Pancreas (tissue), 10 donors: ENCODE results near the gene ZNF165. TPM values are rescaled to one million over a fixed set of nuclear protein-coding genes. Genes with fewer than 3 reads are reported as not detected.

Experiments
- ATAC-seq, 4 donors: fragments of 200-7000 bp; cut with Tn5 transposase; one replicate each; pipeline versions ENCODE4 v1.8.0 to v1.9.1; 2020; ENCODE audit warnings: mild to moderate bottlenecking in 4 of 4, moderate library complexity in 4 of 4
- DNase-seq, 6 donors: peaks; one replicate each; pipeline ENCODE4 v3.0.0-alpha.2; 2020
- FAIRE-seq: peaks from 2 replicates; lab custom pipeline; 2012; peaks lifted over from hg19 to GRCh38; lab: Jason Lieb, UNC
- H3K27ac ChIP-seq, 4 donors: fragments of 200-600 bp; sonication (generic); 1 replicate in 3 of 4; 2 replicates in 1 of 4; pipeline versions ENCODE4 v1.5.0 to v1.8.0; 2020
- H3K27me3 ChIP-seq, 4 donors: fragments of 200-600 bp; one replicate each; pipeline ENCODE4 v1.8.0; 2021
- H3K36me3 ChIP-seq, 3 donors: fragments of 200-600 bp; sonication (generic) in 1 of 3; one replicate each; pipeline versions ENCODE4 v1.5.0 to v1.8.0; 2020 to 2021
- H3K4me1 ChIP-seq, 3 donors: fragments of 200-600 bp; one replicate each; pipeline ENCODE4 v1.8.0; 2021
- H3K4me3 ChIP-seq, 4 donors: fragments of 200-600 bp; sonication (generic) in 2 of 4; one replicate each; pipeline versions ENCODE4 v1.5.0 to v1.8.0; 2020 to 2021
- H3K9me3 ChIP-seq, 4 donors: fragments of 200-600 bp; one replicate each; pipeline ENCODE4 v1.8.0; 2021
- WGBS, 2 donors: extraction: QIAGEN DNeasy Blood & Tissue Kit; methylation state at CpG; one replicate each; pipeline ENCODE4 v1.1.7; 2013; 5-methylcytosine and 5-hydroxymethylcytosine counted together
- intact Hi-C, 3 donors: fragments of 100-400 bp; cut with DNase I; formaldehyde crosslinking; loops; one replicate each; pipeline versions ENCODE4 v1.11.1 to v1.14.2; 2022
- polyA plus RNA-seq, 2 donors: library from polyadenylated mRNA; stranded (reverse); fragments of 200-250 nt; gene quantifications; one replicate each; pipeline ENCODE4 v1.2.3, GENCODE V29; 2013
- total RNA-seq, 6 donors: library from RNA; stranded (reverse); fragmentation: NEBNext Ultra II Directional in 4 of 6; extraction: Animal tissue kit (Norgen Biotek cat#: 25700) in 4 of 6; gene quantifications; one replicate each; pipeline versions ENCODE4 v1.2.1 to v1.2.4, GENCODE V29; 2021 to 2023
- TF ChIP-seq, protein P1 (sequence below), 4 donors: fragments of 200-600 bp; sonication (generic) in 3 of 4; IDR thresholded peaks; one replicate each; pipeline versions ENCODE4 v1.5.0 to v1.8.0; 2021; ENCODE audit warnings: antibody characterized with exemption in 4 of 4
- donor health status: healthy with polysubstance abuse.
- donor health status: DM: no; HTN: no; CAD: no; lungs with moderate emphysema.
- donor health status: DM: no; HTN: no; CAD: no.
- donor health status: control.
- donor health status: control.
- donor health status: Bipolar disorder and iron deficiency.
- donor health status: DM: yes; HTN: yes; CAD: no.
- donor health status: DM: no; HTN: no; CAD: no.
- donor health status: DM: no; HTN: no; CAD: no.
- donor health status: DM: yes; HTN: yes; CAD: no.

ZNF165 gene
- total and polyA plus RNA-seq, 8 donors = 2.8 to 4.3 (median 3.2) TPM

GRCh38 chr6:28105245-28105639, 24.9 kb downstream of the ZNF165 start:
- DNase-seq = no peak
- FAIRE-seq = no peak
- intact Hi-C loops = no loop called here
- 10 to 11% methylated on average over 5 of the region's 5 CpGs for WGBS, 2 donors
- Histone ChIP-seq H3K9me3 (no peaks in the 10 kb centered on the region), H3K27ac (peak overlapping the region; percentile 51 to 89 (median 81)), H3K27me3 (no peaks in the 10 kb centered on the region), H3K4me3 (peak overlapping the region; percentile 50 to 73 (median 60)), H3K36me3 (no peaks in the 10 kb centered on the region), H3K4me1 (no peaks in the 10 kb centered on the region)
- TF ChIP-seq, protein P1, sequence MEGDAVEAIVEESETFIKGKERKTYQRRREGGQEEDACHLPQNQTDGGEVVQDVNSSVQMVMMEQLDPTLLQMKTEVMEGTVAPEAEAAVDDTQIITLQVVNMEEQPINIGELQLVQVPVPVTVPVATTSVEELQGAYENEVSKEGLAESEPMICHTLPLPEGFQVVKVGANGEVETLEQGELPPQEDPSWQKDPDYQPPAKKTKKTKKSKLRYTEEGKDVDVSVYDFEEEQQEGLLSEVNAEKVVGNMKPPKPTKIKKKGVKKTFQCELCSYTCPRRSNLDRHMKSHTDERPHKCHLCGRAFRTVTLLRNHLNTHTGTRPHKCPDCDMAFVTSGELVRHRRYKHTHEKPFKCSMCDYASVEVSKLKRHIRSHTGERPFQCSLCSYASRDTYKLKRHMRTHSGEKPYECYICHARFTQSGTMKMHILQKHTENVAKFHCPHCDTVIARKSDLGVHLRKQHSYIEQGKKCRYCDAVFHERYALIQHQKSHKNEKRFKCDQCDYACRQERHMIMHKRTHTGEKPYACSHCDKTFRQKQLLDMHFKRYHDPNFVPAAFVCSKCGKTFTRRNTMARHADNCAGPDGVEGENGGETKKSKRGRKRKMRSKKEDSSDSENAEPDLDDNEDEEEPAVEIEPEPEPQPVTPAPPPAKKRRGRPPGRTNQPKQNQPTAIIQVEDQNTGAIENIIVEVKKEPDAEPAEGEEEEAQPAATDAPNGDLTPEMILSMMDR (IDR thresholded peaks at IDR 0.05) = no peak
- ATAC-seq = peak; percentile 21 to 57 (median 35)

GRCh38 chr6:28107506-28107905, 27.1 kb downstream of the ZNF165 start:
- DNase-seq = no peak
- no peak for ATAC-seq
- WGBS, 2 donors = 61 to 78% methylated on average over 3 of the region's 3 CpGs
- intact Hi-C loops = no loop called here
- Histone ChIP-seq H3K4me3 (no peak overlapping the region), H3K36me3 (no peaks in the 10 kb centered on the region), H3K9me3 (no peaks in the 10 kb centered on the region), H3K27ac (no peak overlapping the region), H3K27me3 (peaks cover 0 to 7% (median 0%) of the 10 kb centered on the region in 4 donors), H3K4me1 (no peaks in the 10 kb centered on the region)
- TF ChIP-seq, protein P1 (IDR thresholded peaks at IDR 0.05) = no peak
- FAIRE-seq = no peak

- FAIRE-seq = no peak
- TF ChIP-seq, protein P1 (IDR thresholded peaks at IDR 0.05) = no peak
- Histone ChIP-seq H3K27ac (no peak overlapping the region), H3K36me3 (peaks cover 0 to 4% (median 0%) of the 10 kb centered on the region in 3 donors), H3K27me3 (peaks cover 0 to 7% (median 0%) of the 10 kb centered on the region in 4 donors), H3K9me3 (no peaks in the 10 kb centered on the region), H3K4me1 (no peaks in the 10 kb centered on the region), H3K4me3 (no peak overlapping the region)
- intact Hi-C loops = no loop called here
- no peak for ATAC-seq
- 78 to 93% methylated on average over 3 of the region's 3 CpGs for WGBS, 2 donors
- no peak for DNase-seq
These were observed 31.6 kb downstream of the ZNF165 start for GRCh38 chr6:28111964-28112363.

DNA sequence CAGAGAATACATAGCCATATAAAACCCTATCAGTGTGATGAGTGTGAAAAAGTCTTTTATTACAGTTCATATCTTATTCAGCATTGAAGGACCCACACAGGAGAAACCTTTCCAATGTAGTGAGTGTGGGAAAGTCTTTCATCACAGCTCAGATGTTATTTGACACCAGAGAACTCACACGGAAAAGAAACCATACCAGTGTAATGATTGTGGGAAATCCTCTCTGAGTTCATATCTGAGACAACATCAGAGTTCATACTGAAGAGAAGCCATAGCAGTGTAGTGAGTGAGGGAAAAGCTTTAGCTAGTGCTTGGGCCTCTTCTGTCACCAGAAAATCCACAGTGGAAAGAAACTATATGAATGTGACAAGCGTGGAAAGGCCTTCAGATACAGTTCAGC, 35.4 kb downstream of the ZNF165 start:
- WGBS, 2 donors = 70 to 76% methylated on average over 2 of the region's 2 CpGs
- Histone ChIP-seq H3K9me3 (no peaks in the 10 kb centered on the region), H3K27ac (no peak overlapping the region), H3K4me3 (no peak overlapping the region), H3K36me3 (peaks cover 0 to 4% (median 0%) of the 10 kb centered on the region in 3 donors), H3K4me1 (no peaks in the 10 kb centered on the region), H3K27me3 (peaks cover 0 to 7% (median 0%) of the 10 kb centered on the region in 4 donors)
- TF ChIP-seq, protein P1 (IDR thresholded peaks at IDR 0.05) = no peak
- intact Hi-C loops = no loop called here
- no peak for DNase-seq
- ATAC-seq = no peak
- no peak for FAIRE-seq

DNA sequence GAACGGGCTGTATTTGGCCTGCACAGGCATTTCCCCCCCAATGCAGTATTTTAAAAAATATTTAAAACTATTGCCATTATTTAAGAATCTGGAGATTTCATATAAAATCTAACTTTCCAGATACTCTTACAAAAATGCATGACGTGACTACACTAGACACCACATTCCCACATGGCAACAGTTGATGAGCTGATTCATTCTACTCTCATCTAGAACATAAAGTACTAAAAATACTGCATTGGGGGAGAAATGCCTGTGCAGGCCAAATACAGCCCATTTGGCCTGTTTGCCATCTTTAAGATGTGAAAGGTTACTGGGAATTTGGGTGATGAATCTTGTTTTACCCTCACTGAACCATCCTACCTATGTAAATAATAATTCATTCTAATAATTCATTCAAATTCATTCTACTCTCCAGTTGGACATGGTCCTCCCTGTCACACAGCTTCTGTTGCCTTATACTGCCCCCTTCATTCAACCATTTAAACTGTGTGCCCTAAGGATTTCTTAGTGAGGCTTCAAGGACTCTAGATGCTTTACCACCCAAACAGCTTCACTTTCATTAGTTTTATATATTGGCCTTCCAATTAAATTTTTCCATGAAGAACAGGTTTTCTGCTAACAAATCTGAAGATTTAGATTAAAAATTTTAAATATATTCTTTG, 37.1 kb downstream of the ZNF165 start:
- Histone ChIP-seq H3K9me3 (no peaks in the 10 kb centered on the region), H3K27me3 (no peaks in the 10 kb centered on the region), H3K36me3 (peaks cover 0 to 4% (median 0%) of the 10 kb centered on the region in 3 donors), H3K4me3 (no peak overlapping the region), H3K27ac (no peak overlapping the region), H3K4me1 (no peaks in the 10 kb centered on the region)
- DNase-seq (no peak), ATAC-seq (no peak), FAIRE-seq (no peak)
- TF ChIP-seq, protein P1 (IDR thresholded peaks at IDR 0.05) = no peak
- intact Hi-C loops = no loop called here
- WGBS, 2 donors = 91 to 95% methylated on average over 2 of the region's 2 CpGs
